ENCODE results near the gene FAM219A.

DNA sequence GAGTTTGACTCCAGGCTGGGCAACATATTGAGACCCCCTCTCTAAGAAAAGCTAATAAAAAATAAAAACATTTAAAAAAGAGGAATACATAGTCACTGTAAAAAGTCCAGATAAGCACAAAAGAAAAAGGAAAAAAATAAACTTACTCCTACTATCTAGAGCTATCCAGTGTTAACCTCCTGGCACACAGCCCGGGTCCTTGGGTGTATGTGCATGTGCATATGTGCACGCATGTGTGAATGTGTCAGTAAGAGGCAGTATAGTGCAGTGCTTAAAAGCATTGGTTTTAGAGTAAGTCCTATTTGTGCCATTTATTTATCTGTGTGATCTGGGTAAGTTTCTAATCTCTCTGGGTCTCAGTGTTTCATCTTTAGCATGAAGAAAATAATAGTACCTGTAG is 26.7 kb downstream of the FAM219A start:
- TF ChIP-seq, protein P1, sequence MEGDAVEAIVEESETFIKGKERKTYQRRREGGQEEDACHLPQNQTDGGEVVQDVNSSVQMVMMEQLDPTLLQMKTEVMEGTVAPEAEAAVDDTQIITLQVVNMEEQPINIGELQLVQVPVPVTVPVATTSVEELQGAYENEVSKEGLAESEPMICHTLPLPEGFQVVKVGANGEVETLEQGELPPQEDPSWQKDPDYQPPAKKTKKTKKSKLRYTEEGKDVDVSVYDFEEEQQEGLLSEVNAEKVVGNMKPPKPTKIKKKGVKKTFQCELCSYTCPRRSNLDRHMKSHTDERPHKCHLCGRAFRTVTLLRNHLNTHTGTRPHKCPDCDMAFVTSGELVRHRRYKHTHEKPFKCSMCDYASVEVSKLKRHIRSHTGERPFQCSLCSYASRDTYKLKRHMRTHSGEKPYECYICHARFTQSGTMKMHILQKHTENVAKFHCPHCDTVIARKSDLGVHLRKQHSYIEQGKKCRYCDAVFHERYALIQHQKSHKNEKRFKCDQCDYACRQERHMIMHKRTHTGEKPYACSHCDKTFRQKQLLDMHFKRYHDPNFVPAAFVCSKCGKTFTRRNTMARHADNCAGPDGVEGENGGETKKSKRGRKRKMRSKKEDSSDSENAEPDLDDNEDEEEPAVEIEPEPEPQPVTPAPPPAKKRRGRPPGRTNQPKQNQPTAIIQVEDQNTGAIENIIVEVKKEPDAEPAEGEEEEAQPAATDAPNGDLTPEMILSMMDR (IDR thresholded peaks at IDR 0.05; ENCODE audit: low read length), result no peak
- no peak for TF ChIP-seq EZH2 (IDR thresholded peaks at IDR 0.05; ENCODE audit: borderline replicate concordance, low read length)

All from OCI-LY1 (cell line).